Neuron (in vitro differentiated cells): ENCODE results near the gene ARHGAP6.

ENCODE experiments used
- H2AFZ ChIP-seq: one replicate; pipeline ENCODE4 v1.6.1; 2013; ENCODE audit warnings: low read depth, mild to moderate bottlenecking, inconsistent platforms, low read length, moderate library complexity
- H3K27me3 ChIP-seq: one replicate; pipeline ENCODE4 v1.6.1; 2013; ENCODE audit warnings: low read length; ENCODE audit not compliant: insufficient read depth
- H3K36me3 ChIP-seq: one replicate; pipeline ENCODE4 v1.6.1; 2013; ENCODE audit warnings: low read length; ENCODE audit not compliant: insufficient read depth
- H3K4me1 ChIP-seq: one replicate; pipeline ENCODE4 v1.6.1; 2013; ENCODE audit warnings: low read length; ENCODE audit not compliant: insufficient read depth
- H3K4me3 ChIP-seq: 2 replicates; pipeline ENCODE4 v1.5.1; 2013; ENCODE audit warnings: mild to moderate bottlenecking, low read length, moderate library complexity
- H3K9me3 ChIP-seq: one replicate; pipeline ENCODE4 v1.6.1; 2013; ENCODE audit warnings: low read length

The ARHGAP6 gene

GRCh38 chrX:11214346-11215190 is 451.2 kb downstream of the ARHGAP6 start:
- Histone ChIP-seq H3K4me3 (no peak overlapping the region), H2AFZ (no peak overlapping the region), H3K27me3 (no peaks in the 10 kb centered on the region), H3K9me3 (no peaks in the 10 kb centered on the region), H3K4me1 (no peaks in the 10 kb centered on the region), H3K36me3 (no peaks in the 10 kb centered on the region)

- H3K36me3 ChIP-seq, result no peaks in the 10 kb centered on the region
- no peak overlapping the region for H2AFZ ChIP-seq
- no peaks in the 10 kb centered on the region for H3K27me3 ChIP-seq
- no peaks in the 10 kb centered on the region for H3K4me1 ChIP-seq
- H3K4me3 ChIP-seq, result no peak overlapping the region
- H3K9me3 ChIP-seq, result no peaks in the 10 kb centered on the region
These were observed 453.0 kb downstream of the ARHGAP6 start for GRCh38 chrX:11212741-11213140.

GRCh38 chrX:11210415-11210801 is 455.3 kb downstream of the ARHGAP6 start:
- Histone ChIP-seq H3K9me3 (no peaks in the 10 kb centered on the region), H3K4me3 (no peak overlapping the region)

GRCh38 chrX:11209798-11210414 is 455.8 kb downstream of the ARHGAP6 start:
- H3K9me3 ChIP-seq, result no peaks in the 10 kb centered on the region
- no peak overlapping the region for H3K4me3 ChIP-seq
- no peaks in the 10 kb centered on the region for H3K4me1 ChIP-seq
- H2AFZ ChIP-seq, result no peak overlapping the region
- H3K27me3 ChIP-seq, result no peaks in the 10 kb centered on the region
- H3K36me3 ChIP-seq, result no peaks in the 10 kb centered on the region

More at GRCh38 chrX:11210415-11210801, 455.3 kb downstream of the ARHGAP6 start:
- Histone ChIP-seq H3K36me3 (no peaks in the 10 kb centered on the region), H3K27me3 (no peaks in the 10 kb centered on the region), H3K4me1 (no peaks in the 10 kb centered on the region), H2AFZ (no peak overlapping the region)

- H3K4me1 ChIP-seq, result no peaks in the 10 kb centered on the region
- H3K27me3 ChIP-seq, result no peaks in the 10 kb centered on the region
- H3K9me3 ChIP-seq, result no peaks in the 10 kb centered on the region
- H3K36me3 ChIP-seq, result no peaks in the 10 kb centered on the region
- no peak overlapping the region for H2AFZ ChIP-seq
- H3K4me3 ChIP-seq, result no peak overlapping the region
These were observed 459.0 kb downstream of the ARHGAP6 start for GRCh38 chrX:11206716-11207115.

GRCh38 chrX:11205796-11206195 is 459.9 kb downstream of the ARHGAP6 start:
- H2AFZ ChIP-seq, result no peak overlapping the region
- H3K36me3 ChIP-seq, result no peaks in the 10 kb centered on the region
- H3K4me3 ChIP-seq, result no peak overlapping the region
- H3K27me3 ChIP-seq, result no peaks in the 10 kb centered on the region
- H3K4me1 ChIP-seq, result no peaks in the 10 kb centered on the region
- no peaks in the 10 kb centered on the region for H3K9me3 ChIP-seq

- no peaks in the 10 kb centered on the region for H3K27me3 ChIP-seq
- H3K36me3 ChIP-seq, result no peaks in the 10 kb centered on the region
- H3K4me1 ChIP-seq, result no peaks in the 10 kb centered on the region
- H3K9me3 ChIP-seq, result no peaks in the 10 kb centered on the region
- H2AFZ ChIP-seq, result no peak overlapping the region
- H3K4me3 ChIP-seq, result no peak overlapping the region
These were observed 468.0 kb downstream of the ARHGAP6 start for GRCh38 chrX:11197671-11198070.

- H3K27me3 ChIP-seq, result no peaks in the 10 kb centered on the region
- no peak overlapping the region for H2AFZ ChIP-seq
- H3K9me3 ChIP-seq, result no peaks in the 10 kb centered on the region
- no peaks in the 10 kb centered on the region for H3K4me1 ChIP-seq
- no peaks in the 10 kb centered on the region for H3K36me3 ChIP-seq
- H3K4me3 ChIP-seq, result no peak overlapping the region
These were observed 469.2 kb downstream of the ARHGAP6 start for GRCh38 chrX:11196476-11196875.

GRCh38 chrX:11193035-11193469 is 472.7 kb downstream of the ARHGAP6 start:
- H2AFZ ChIP-seq, result no peak overlapping the region
- no peaks in the 10 kb centered on the region for H3K36me3 ChIP-seq
- no peaks in the 10 kb centered on the region for H3K4me1 ChIP-seq
- H3K4me3 ChIP-seq, result no peak overlapping the region
- no peaks in the 10 kb centered on the region for H3K9me3 ChIP-seq
- no peaks in the 10 kb centered on the region for H3K27me3 ChIP-seq

- Histone ChIP-seq H3K36me3 (no peaks in the 10 kb centered on the region), H3K4me1 (no peaks in the 10 kb centered on the region), H3K4me3 (no peak overlapping the region), H3K27me3 (no peaks in the 10 kb centered on the region), H3K9me3 (no peaks in the 10 kb centered on the region), H2AFZ (no peak overlapping the region)
These were observed 474.8 kb downstream of the ARHGAP6 start for GRCh38 chrX:11190745-11191510.

GRCh38 chrX:11189097-11189496 is 476.6 kb downstream of the ARHGAP6 start:
- Histone ChIP-seq H3K27me3 (no peaks in the 10 kb centered on the region), H3K4me3 (no peak overlapping the region), H2AFZ (no peak overlapping the region), H3K36me3 (no peaks in the 10 kb centered on the region), H3K9me3 (no peaks in the 10 kb centered on the region), H3K4me1 (no peaks in the 10 kb centered on the region)

- H3K36me3 ChIP-seq, result no peaks in the 10 kb centered on the region
- H2AFZ ChIP-seq, result no peak overlapping the region
- no peaks in the 10 kb centered on the region for H3K9me3 ChIP-seq
- no peaks in the 10 kb centered on the region for H3K27me3 ChIP-seq
- H3K4me3 ChIP-seq, result no peak overlapping the region
- no peaks in the 10 kb centered on the region for H3K4me1 ChIP-seq
These were observed 477.1 kb downstream of the ARHGAP6 start for GRCh38 chrX:11188664-11189063.

GRCh38 chrX:11187001-11187400 is 478.7 kb downstream of the ARHGAP6 start:
- H3K4me3 ChIP-seq, result no peak overlapping the region
- no peak overlapping the region for H2AFZ ChIP-seq
- no peaks in the 10 kb centered on the region for H3K9me3 ChIP-seq
- H3K27me3 ChIP-seq, result no peaks in the 10 kb centered on the region
- no peaks in the 10 kb centered on the region for H3K36me3 ChIP-seq
- no peaks in the 10 kb centered on the region for H3K4me1 ChIP-seq
